Smooth muscle cell of the brain vasculature (primary cell): Measurements from ENCODE around the gene TANK.
"Not testable (repeated sequence)": the region's sequence is repeated elsewhere in the genome, so short reads cannot be mapped to it uniquely, and the experiment has no call there.

Experiments used
- DNase-seq: peaks from one replicate; pipeline ENCODE4 v3.0.0-alpha.2; 2012; ENCODE audit warnings: low read depth, low spot score

TANK gene

GRCh38 chr2:161160226-161161073, at the start of gene TANK:
Gene TANK (plus strand): TSS chr2:161160428. CDS start chr2:161179663, 19,235 bp downstream.
- peak; percentile 70 for DNase-seq

- DNase-seq = no peak
Observed at GRCh38 chr2:161111531-161111930, 48.7 kb upstream of the TANK start.

- DNase-seq = no peak
Observed at GRCh38 chr2:161112908-161113307, 47.3 kb upstream of the TANK start.

- DNase-seq = no peak
Observed at GRCh38 chr2:161113693-161114575, 46.3 kb upstream of the TANK start.

GRCh38 chr2:161115205-161115604, 45.0 kb upstream of the TANK start:
- DNase-seq = no peak

GRCh38 chr2:161115605-161116380, 44.4 kb upstream of the TANK start:
- no peak for DNase-seq

GRCh38 chr2:161116509-161116908, 43.7 kb upstream of the TANK start:
- DNase-seq = no peak

- DNase-seq = no peak
Observed at GRCh38 chr2:161117506-161117905, 42.7 kb upstream of the TANK start.

- DNase-seq = no peak
Observed at GRCh38 chr2:161118722-161119121, 41.5 kb upstream of the TANK start.

GRCh38 chr2:161119483-161119882, 40.7 kb upstream of the TANK start:
- no peak for DNase-seq

- DNase-seq = no peak
Observed at GRCh38 chr2:161120775-161121174, 39.5 kb upstream of the TANK start.

GRCh38 chr2:161121622-161122021, 38.6 kb upstream of the TANK start:
- DNase-seq = no peak

- peak; percentile 82 for DNase-seq
Observed at GRCh38 chr2:161122772-161123530, 37.3 kb upstream of the TANK start.

GRCh38 chr2:161123531-161124030, 36.6 kb upstream of the TANK start:
- no peak for DNase-seq

GRCh38 chr2:161124201-161124600, 36.0 kb upstream of the TANK start:
- DNase-seq = no peak

- no peak for DNase-seq
Observed at GRCh38 chr2:161128885-161129284, 31.3 kb upstream of the TANK start.

- DNase-seq = no peak
Observed at GRCh38 chr2:161130354-161130753, 29.9 kb upstream of the TANK start.

GRCh38 chr2:161131074-161131680, 29.1 kb upstream of the TANK start:
- no peak for DNase-seq

GRCh38 chr2:161131804-161132203, 28.4 kb upstream of the TANK start:
- DNase-seq = no peak

GRCh38 chr2:161132384-161132783, 27.8 kb upstream of the TANK start:
- not testable (repeated sequence) for DNase-seq
